Activated T-cell treated with anti-CD3 and anti-CD28 coated beads, Interleukin-2, amount 50 U/mL, for 48 hours (primary cell): ENCODE results near the gene GPN1.
A peak's percentile ranks its signal among the peaks of the same experiment; 100 is the strongest.
"Not testable (repeated sequence)": the region's sequence is repeated elsewhere in the genome, so short reads cannot be mapped to it uniquely, and the experiment has no call there.

Experiments
- DNase-seq, 2 experiments: peaks; one replicate each; pipeline ENCODE4 v3.0.0-alpha.2; 2020

GPN1 gene

DNA sequence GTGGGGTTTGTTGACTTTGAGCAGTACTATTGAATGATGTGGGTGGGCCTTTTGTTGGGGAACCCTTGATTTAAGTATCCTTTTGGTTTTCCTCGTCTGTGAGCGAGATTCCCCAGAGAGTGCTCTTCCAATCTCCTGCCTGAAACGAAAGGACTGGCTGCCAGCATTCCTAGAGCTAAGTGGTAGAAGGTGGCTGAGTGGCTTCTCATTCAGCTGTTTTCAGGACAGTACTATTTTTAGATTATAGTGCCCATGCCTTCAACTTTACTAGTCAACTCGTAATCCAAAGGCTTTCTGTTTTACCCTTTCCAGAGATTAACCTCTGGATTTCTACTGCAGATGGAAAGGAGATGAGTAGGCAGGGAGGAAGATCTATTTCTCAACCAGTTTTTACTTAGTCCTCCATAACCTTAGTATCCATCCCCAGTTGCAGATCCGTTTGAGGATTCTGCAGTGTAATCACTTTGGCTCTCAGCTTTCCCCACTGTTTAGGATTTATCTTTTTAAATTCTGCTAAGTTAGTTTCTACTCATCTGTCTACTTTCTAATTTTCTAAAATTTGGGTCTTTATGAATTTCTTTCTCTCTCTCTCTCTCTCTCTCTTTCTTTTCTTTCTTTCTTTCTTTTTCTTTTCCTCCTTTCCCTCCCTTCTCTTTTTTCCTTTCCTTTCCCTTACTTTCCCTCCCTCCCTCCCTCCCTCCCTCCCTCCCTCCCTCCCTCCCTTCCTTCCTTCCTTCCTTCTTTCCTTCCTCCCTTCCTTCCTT is 44.1 kb downstream of the GPN1 start:
- no peak for DNase-seq

GRCh38 chr2:27680571-27680970 is 51.7 kb downstream of the GPN1 start:
- no peak for DNase-seq

DNA sequence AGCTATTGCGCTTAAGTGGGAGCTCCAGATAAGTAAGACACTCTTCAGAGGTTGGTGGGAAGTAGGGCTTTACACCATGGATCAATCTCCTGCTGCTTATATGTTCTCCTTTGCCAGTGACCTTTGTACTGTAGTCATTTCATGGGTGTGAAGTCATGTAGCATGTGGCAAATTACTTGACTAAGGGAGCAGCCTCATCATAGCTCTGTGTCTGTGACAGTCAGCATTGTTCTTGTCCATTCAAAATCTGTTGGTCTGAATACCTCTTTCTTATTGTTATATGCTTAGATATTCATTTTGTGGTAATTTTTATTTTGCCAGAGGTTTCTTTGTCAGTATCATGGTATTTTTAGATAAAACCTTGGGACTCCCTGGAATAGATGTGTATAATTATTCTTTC is 53.0 kb downstream of the GPN1 start:
- DNase-seq = no peak

DNA sequence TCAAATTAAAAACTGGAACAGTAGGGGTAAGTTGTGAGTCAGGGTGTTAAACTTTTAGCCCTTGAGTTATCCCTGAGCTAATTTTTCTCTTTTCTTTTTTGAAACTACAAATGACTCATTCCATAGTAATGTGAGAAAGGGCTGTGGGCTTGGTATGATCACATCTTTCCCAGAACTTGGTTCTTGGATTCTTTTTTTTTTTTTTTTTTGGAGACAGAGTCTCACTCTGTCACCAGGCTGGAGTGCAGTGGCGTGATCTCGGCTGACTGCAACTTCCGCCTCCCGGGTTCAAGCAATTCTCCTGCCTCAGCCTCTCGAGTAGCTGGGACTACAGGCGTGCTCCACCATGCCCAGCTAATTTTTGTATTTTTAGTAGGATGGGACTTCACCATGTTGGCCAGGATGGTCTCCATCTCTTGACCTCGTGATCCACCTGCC is 53.5 kb downstream of the GPN1 start:
- DNase-seq = peak in 1 of 2 experiments; percentile 41

GRCh38 chr2:27683390-27684071 is 54.7 kb downstream of the GPN1 start:
- DNase-seq = peak; percentile 87 to 88

DNA sequence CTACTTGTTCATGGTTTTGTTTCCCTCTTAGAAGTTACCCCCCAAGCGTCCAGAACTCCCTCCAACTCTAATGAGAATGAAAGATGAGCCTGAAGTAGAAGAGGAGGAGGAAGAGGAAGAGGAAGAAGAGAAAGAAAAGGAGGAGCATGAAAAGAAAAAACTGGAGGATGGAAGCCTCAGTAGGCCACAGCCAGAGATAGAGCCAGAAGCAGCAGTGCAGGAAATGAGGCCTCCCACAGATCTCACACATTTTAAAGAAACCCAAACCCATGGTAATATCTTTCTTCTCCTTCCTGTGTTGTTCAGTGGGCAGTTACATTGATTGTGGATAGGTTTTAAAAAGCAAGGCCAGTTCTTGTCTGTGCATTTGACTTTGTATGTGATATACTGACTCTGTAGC is 56.2 kb downstream of the GPN1 start:
- DNase-seq = not testable (repeated sequence)

- DNase-seq = no peak
Observed at GRCh38 chr2:27685577-27685976, 56.7 kb downstream of the GPN1 start.

DNA sequence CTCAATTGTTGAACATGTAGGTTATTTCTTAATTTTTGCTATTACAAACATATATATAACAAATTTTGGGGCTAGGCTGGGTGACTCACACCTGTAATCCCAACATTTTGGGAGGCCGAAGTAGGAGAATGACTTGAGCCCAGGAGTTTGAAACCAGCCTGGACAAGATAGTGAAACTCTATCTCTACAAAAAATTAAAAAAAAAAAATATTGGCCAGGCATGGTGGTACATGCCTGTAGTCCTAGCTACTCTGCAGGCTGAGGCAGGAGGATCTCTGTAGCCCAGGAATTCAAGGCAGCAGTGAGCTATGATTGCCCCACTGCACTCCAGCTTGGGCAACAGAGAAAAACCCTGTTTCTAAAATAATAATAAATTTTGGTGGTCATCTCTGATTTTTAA is 58.4 kb downstream of the GPN1 start:
- DNase-seq = no peak

- DNase-seq = no peak
Observed at GRCh38 chr2:27689424-27689823, 60.6 kb downstream of the GPN1 start.

DNA sequence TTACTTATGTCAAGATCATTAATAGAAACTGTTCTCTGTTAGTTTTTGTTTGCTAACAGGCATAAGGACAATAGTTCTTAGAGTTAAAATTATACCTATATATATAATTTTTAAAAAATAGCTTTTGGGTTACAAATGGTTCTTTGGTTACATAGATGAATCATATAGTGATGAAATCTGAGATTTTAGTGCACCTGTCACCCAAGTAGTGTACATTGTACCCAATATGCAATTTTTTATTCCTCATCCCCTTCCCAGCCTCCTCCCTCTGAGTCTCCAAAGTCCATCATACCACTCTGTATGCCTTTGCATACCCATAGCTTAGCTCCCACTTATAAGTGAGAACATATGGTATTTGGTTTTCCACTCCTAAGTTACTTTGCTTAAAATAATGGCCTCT is 61.2 kb downstream of the GPN1 start:
- no peak for DNase-seq

DNA sequence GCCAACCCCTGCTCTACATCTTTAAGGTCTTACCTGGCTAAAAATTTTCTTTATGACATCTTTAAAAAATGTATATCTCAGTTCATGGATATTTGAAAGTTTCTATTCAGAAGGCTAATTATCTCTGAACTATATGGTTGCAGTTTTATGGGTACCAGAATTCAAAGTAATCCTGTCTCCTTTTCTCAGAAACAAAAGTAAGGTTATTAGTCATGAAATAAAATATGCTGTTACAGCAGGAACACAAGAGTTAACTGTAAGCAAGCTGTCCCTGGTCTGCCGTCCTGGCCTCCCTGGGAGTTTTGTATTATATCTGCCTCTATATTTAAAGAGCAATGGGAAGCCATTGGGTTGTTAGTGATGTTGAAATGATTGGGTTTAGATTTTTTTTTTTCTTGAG is 68.8 kb downstream of the GPN1 start:
- no peak for DNase-seq
